HG03558 (cell line): ENCODE measurements around the gene PSTPIP2.
"Not testable (repeated sequence)": the region's sequence is repeated elsewhere in the genome, so short reads cannot be mapped to it uniquely, and the experiment has no call there.

Experiments used
- ATAC-seq: cut with Tn5 transposase; IDR thresholded peaks from one replicate; pipeline ENCODE4 v1.9.1; 2021; ENCODE audit warnings: moderate number of reproducible peaks; ENCODE audit not compliant: unreplicated experiment; ENCODE audit errors: extremely low read depth

The PSTPIP2 gene, protein sequence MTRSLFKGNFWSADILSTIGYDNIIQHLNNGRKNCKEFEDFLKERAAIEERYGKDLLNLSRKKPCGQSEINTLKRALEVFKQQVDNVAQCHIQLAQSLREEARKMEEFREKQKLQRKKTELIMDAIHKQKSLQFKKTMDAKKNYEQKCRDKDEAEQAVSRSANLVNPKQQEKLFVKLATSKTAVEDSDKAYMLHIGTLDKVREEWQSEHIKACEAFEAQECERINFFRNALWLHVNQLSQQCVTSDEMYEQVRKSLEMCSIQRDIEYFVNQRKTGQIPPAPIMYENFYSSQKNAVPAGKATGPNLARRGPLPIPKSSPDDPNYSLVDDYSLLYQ

DNA sequence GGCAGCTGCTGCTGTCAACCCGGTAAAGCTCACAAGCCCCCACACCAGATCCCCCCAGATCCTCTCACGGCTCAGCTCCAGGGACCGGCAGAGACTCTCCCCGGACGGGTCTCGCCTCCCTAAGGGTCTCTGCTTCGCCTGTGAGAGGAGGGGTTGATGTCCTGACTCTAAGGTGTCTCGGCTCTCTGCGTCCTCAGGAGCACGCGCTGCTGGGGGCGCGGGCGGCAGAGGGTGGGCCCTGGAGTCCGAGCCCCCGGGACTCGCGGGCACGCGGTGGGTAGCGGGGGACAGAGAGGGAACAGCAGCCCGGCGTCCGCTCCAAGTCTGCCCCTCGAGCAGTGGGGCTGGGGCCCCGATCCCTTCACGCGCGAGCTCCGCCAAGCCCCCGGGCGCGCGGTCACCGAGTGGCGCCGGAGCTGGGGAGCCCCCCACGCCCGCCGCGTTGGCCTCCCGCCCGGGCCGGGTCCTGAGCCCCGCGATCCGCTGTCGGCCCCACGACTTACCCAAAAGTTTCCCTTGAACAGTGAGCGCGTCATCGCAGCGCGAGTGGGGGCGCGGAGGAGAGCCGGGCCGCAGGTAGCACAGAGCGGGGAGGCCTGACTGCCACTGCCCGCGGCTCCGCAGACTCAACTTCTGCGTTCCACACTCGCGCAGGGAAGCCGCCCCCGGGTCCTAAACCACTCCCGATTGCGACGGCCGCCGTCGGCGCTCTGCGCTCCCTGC lies at the start of gene PSTPIP2:
Gene PSTPIP2 (minus strand): TSS at position 608 of the 723 bp plus-strand sequence. CDS start 72 bp downstream, at position 536.
- no peak for ATAC-seq

DNA sequence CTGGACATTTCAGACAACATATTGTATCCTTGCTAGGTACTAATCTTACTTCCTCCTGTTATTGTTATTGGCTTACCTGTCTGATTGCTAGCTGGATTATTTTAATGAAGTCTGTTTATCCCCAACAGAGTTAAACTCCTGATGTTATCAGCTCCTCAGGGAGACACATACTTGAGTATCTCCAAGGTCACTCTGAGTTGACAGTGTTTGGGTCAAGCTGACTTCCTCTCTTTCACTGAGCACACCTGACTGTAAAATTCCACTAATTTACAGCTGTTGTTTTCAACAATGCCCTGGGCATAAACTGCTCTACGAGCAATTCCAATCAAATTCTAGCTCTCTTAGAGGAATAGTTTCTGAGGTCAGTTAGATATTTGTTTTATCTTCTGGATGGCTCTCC lies 41.7 kb upstream of the PSTPIP2 start:
- ATAC-seq = no peak

DNA sequence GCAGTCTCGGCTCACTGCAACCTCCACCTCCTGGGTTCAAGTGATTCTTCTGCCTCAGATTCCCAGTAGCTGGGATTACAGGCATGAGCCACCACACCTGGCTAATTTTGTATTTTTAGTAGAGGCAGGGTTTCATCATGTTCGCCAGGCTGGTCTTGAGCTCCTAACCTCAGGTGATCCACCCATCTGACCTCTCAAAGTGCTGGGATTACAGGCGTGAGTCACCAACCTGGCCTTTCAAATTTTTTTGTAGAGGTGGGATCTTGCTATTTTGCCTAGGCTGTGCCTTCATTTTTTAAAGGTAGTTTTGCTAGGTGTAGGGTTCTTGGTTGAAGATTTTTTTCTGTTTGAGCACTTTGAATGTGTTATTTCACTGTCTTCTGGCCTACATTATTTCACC lies 38.3 kb upstream of the PSTPIP2 start:
- no peak for ATAC-seq

DNA sequence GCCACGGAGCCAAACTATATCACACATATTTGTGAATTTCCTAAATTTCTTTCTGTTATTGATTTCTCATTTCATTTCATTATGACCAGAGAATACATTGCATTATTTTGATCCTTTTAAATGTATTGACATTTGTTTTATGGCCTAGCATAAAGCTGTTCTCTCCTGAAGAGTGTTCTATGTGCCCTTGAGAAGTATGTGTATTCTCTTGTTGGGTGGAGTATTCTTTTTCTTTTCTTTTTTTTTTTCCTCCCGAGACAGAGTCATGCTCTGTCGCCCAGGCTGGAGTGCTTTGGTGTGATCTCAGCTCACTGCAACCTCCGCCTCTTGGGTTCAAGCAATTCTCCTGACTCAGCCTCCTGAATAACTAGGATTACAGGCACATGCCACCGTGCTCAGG lies 37.3 kb upstream of the PSTPIP2 start:
- ATAC-seq = no peak

DNA sequence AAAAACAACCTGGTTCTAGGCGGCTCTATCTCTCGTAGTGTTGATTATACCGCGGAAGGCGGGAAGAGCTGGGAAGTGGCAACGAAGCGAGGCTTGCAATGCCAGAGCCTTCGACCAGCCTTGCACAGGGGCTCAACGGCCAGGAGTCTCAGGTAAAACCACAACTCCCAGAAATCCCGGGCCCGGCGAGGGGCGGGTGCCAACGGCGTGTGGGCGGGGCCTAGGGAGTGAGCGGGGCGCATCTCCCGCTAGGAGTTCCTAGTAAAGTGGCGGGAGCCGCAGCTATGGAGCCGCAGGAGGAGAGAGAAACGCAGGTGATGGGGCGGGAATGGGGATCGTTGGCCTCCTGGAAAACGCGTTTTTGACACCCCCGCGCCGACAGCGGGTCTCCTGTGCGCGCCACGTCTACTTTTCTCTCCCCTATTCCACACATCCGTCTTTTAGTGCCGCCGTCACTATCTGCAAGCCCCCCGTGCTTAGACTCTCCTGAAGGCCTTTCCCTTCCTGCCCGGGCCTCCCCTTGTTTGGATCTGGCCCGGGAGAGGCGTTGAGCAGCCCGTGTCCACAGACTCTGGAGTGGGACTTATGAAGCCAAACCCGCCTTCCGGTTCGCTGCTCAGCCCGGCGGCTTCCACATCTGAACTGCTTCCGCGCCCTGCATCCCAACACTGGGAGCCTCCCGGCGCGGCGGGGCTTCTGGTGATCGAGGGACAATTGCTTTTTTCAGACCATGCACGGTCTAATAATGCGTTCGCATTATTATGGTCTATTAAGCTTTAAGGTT lies 32.3 kb upstream of the PSTPIP2 start, which contains the start of gene HAUS1:
Gene HAUS1 (plus strand): TSS at position 258 of the 784 bp plus-strand sequence. CDS start 27 bp downstream, at position 285.
- ATAC-seq = no peak

DNA sequence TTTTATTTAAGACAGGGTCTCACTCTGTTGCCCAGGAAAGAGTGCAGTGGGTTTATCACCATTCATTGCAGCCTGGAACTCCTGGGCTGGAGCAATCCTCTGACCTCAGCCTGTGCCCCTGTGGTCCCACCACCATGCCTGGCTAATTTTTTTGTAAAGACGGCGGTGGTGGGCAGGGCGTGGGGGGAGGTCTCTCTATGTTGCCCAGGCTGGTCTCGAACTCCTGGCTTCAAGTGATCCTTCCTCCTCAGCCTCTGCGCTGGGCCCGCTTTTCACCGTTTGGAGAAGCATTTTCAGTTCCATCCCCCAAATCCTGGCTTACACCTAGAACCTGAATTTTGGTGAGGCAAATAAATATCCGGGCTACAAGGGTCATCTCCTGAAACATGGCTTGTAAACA lies 27.4 kb upstream of the PSTPIP2 start:
- no peak for ATAC-seq

DNA sequence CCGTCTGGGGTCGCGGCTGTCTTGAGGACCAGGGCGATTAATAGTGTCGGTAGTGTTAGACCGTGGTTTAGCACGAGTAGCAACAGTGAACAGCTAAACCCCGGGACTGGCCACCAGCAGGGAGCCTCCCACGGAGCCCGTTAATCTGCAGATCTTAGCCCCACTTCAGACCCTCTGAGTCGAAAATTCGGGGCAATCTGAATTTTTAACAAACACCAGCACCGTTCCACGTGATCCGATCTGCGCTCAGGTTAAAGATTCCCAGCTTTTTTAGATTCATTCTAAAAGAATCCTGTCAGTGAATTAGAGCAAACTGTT lies 26.5 kb upstream of the PSTPIP2 start:
- no peak for ATAC-seq

DNA sequence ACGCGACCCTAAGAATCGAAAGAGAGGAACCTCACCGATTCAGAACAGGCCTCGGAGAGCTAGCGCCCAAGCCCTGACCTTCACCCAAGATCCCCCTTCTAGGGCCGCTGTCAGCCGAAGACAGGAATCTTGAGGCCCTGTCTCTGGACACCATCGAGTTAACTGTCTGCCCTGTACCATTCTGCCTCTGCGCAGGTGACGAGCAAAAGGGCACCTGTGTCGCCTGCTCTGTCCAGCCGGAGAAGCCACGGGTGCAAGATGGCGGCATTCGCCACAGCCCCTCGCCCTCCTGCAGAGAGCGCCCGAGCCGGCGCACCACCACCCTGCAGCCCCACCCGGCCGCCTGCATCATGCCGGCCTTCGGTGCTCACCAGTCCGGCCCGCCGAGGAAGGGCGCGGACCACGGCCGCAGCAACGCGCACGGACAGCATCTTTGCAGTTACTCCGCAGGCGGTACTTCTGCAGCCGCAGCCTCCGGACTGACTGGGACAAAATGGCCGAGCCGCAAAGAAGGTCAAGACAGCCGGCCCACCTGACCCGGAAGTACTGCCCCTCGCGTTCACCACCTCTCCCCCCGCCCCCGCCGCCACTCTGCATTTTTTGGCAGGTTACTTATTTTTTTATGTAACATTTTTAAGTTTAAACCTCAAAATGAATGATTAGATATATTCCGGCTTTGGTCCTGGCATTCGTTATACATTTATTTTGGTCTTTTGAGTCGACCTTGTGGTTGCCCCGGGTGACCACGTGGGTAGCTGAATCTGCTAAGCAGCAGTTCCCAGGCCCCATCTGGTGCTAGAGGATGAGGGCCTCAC lies 25.9 kb upstream of the PSTPIP2 start, which contains the start of gene ATP5F1A:
Gene ATP5F1A (minus strand): TSS at position 496 of the 815 bp plus-strand sequence. CDS start 65 bp downstream, at position 431.
- peak; percentile 74 for ATAC-seq

DNA sequence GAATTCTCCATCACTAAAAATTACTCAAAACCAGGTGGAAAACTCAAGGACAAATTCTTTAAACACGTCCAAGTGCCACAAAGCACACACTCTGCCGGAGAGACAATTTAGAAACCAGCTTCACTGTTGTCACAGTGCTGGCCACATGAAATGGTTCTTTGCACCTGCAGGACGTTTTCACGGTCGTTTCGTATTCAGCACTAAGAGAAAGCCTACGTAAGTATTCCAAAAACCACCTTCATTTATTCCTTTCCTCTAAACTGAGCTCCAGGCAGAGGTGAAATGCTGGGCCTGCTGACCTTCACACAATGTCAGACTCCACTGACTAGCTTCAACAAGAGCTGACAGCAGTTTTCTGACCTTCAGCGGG lies 25.4 kb upstream of the PSTPIP2 start:
- peak; percentile 7 for ATAC-seq

DNA sequence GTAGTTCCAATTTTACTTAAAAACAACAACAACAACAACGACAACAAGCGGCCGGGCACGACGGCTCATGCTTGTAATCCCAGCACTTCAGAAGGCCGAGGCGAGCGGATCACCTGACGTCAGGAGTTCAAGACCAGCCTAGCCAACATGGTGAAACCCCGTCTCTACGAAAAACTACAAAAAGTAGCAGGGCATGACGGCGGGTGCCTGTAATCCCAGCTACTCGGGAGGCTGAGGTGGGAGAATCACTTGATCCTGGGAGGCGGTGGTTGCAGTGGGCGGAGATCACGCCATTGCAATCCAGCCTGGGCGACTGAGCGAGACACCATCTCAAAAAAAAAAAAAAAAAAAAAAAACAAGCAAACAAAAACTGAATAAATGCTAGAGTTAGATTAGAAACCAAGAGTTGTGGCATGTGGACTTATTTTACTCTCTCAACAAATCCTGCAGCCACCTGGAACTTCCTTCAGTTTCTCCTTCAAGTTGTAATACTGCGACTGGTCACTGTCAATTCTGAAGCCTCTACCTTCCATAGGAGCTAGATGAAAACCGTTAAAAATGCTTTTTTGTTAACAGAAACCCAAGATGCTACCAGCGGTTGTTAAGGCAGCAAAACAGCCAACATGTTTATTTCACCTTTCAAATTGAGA lies 24.7 kb upstream of the PSTPIP2 start:
- ATAC-seq = no peak

DNA sequence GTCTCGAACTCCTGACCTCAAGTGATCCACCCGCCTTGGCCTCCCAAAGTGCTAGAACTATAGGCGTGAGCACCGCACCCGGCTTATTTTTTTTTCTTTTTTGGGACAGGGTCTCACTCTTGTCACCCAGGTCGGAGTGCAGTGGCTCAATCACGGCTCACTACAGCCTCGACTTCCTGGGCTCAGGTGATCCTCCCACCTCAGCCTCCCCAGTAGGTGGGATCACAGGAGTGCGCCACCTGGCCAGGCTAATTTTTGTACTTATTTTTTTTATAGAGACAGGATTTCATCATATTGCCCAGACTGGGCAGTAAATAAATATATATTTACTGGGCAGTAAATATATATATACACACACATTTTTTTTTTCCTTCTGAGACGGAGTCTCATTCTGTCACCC lies 23.5 kb upstream of the PSTPIP2 start:
- ATAC-seq = no peak

DNA sequence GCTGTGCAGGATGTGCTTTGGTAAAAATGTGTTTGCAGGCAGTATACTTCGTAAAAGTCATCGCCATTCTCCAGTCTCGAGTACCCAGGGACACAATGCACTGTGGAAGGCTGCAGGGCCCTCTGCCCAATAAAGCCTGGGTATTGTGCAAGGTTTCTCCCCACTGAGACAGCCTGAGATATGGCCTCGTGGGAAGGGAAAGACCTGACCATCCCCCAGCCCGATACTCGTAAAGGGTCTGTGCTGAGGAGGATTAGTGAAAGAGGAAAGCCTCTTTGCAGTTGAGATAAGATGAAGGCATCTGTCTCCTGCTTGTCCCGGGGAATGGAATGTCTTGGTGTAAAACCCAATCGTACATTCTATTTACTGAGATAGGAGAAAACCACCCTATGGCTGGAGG lies 16.4 kb upstream of the PSTPIP2 start:
- not testable (repeated sequence) for ATAC-seq

DNA sequence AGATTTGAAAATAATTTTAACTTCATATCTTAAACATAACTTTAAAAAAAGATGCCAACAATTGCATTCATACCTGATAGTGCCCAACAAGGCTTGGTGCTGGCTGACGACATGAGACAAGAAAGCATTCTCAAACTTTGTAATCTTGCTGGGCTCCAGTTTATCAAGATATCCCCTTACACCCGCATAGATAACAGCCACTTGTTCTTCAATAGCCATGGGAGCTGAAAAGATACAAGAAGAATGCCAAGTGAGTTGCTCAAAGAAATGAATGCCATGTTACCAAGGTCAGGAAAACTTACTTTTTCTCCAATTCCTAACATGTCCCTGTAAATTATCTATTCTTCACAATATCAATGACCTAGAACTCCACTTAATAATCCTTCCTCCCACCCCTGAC lies 12.4 kb upstream of the PSTPIP2 start:
- no peak for ATAC-seq

DNA sequence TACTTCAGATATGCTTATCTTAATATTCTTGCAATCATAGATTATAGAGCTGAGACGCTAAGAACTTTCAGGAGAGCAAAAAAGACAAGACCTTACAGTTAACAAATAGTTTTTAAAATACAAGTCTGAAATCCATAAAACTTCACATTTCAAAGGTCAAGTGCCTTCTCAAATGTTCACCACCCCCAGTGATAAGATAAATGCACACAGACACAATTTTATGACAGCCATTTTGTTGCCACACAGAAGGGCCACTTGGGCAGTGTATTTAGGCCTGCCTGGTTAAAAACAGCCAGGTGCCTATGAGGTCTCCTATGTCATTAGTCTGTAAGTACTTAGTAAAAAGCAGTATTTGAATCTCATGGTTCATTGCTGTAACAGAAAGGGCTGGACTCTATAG lies 8.1 kb upstream of the PSTPIP2 start:
- no peak for ATAC-seq

DNA sequence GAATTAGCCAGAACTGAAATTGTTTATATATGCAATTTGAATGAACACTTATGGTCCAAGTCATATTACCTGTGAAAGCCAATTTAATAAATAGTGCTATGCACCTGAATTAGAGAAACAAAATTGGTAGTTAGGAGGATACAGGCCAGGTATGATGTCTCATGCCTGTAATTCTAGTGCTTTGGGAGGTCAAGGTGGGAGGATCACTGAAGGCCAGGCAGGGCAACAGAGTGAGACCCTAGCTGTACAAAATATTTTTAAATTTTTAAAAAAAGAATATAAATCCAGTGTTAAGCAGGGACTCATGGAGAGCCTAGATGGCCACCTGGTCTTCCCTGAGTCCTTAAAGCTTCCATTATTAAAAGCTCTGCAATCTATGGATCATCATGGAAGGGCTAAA lies 7.3 kb upstream of the PSTPIP2 start:
- no peak for ATAC-seq

DNA sequence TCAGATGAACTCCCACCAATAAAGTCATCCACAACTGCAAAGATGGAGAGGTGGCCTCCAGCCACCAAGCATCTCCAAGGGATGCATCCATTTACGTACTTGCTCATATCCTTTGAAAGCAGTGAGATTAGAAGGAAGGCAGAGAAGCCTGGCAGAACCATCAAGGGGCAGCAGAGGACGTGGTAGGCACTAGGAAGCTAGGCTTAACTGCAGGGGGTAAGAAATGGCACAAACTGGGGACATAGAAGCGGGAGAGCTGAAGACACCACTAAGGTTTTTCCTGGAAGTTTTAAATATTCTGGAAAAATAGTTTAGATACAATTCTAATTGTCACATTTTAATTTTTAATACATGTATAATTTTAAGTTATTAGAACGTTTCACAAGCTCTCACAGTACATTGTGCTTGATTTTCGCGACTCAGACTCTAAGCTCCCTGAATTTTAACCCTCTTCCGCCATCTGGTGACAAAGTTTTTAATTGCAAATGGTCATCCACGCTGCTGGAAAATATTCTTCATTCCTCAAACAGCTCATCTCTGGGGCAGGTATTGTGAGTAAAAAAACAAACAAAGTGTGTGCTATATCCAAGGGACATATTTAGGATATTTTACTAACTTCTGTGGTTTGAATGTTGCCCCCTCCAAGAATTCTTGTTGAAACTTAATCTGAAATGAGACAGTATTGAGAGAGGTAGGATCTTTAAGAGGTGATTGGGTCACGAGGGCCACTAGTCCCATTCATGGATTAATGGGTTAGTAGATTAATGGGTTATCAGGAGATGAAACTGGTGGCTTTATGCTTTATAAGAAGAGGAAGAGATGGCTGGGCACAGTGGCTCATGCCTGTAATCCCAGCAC lies 1.6 kb upstream of the PSTPIP2 start:
- no peak for ATAC-seq

DNA sequence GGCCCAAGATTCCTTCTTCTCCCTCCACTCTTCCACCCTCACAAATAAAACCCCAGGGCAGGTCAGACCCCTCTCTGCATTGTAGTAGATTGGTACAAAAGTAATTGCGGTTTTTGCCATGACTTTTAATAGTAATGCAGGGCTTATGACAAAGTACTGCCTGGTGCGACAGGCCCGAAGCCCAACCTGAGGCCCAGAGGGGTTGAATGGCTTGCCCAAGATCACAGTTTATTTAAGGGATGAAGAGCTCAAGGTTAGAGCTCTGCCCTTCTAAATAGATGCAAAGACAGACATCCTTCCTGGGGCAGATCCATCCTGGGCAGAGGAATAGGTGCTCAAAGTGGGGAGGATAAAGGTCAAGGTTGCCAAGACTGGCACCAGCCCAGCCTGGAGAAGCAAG lies 899 bp upstream of the PSTPIP2 start:
- ATAC-seq = no peak

DNA sequence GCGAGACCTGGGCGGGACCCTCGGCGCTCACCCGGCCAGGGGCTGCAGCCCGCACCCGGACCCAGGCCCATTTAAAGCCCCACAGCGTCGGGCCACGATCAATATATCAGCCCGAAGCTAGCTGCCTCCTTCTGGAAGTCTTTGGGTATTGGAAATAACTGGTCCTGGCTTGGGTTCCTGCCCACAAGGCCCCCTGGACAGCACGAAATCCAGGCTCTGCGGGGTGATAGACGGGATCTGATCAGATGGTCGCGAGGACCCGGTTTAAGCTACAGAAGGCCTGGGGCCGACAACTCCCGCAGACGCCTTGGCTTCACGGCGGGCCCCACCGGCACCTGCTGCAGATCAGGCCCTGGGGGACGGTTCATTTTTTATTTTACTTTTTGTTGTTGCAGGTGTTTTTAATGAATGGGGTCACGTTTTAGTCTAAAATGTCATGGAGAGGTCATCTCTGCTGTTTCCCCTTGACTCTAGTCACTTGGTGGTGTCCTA lies 362 bp upstream of the PSTPIP2 start:
- ATAC-seq = no peak
